Liver (tissue), 9 donors: ENCODE data around the gene RIC3. TPM values are rescaled to one million over a fixed set of nuclear protein-coding genes. Genes with fewer than 3 reads are reported as not detected.

Experiments
- DNase-seq: peaks from one replicate; pipeline ENCODE4 v3.0.0-alpha.2; 2017; ENCODE audit warnings: low spot score
- H3K27ac ChIP-seq, 2 donors: one replicate each; pipeline ENCODE4 v1.7.0; 2013; ENCODE audit warnings: inconsistent platforms in 2 of 2, low read length in 2 of 2, control low read depth in 1 of 2, low read depth in 1 of 2, mild to moderate bottlenecking in 1 of 2
- H3K27me3 ChIP-seq, 4 donors: one replicate each; pipeline versions ENCODE4 v1.6.1 to v1.7.0; 2013; ENCODE audit warnings: low read length in 3 of 4, inconsistent platforms in 1 of 4, mild to moderate bottlenecking in 1 of 4, moderate library complexity in 1 of 4; ENCODE audit not compliant: control insufficient read depth in 4 of 4, insufficient read depth in 4 of 4
- H3K36me3 ChIP-seq, 4 donors: one replicate each; pipeline versions ENCODE4 v1.6.1 to v1.7.0; 2013; ENCODE audit warnings: low read length in 3 of 4, mild to moderate bottlenecking in 3 of 4, low read depth in 1 of 4, moderate library complexity in 1 of 4; ENCODE audit not compliant: control insufficient read depth in 4 of 4, insufficient read depth in 3 of 4
- H3K4me1 ChIP-seq, 4 donors: one replicate each; pipeline versions ENCODE4 v1.6.1 to v1.7.0; 2013; ENCODE audit warnings: low read length in 3 of 4, mild to moderate bottlenecking in 3 of 4, moderate library complexity in 1 of 4; ENCODE audit not compliant: control insufficient read depth in 4 of 4, insufficient read depth in 4 of 4
- H3K4me3 ChIP-seq, 3 donors: one replicate each; pipeline versions ENCODE4 v1.6.1 to v1.7.0; 2013; ENCODE audit warnings: low read length in 3 of 3, control low read depth in 1 of 3, low read depth in 1 of 3, mild to moderate bottlenecking in 1 of 3
- H3K9ac ChIP-seq, 2 donors: one replicate each; pipeline ENCODE4 v1.7.0; 2013; ENCODE audit warnings: low read length in 2 of 2, mild to moderate bottlenecking in 2 of 2, moderate library complexity in 2 of 2, control low read depth in 1 of 2, low read depth in 1 of 2
- H3K9me3 ChIP-seq, 4 donors: one replicate each; pipeline versions ENCODE4 v1.6.1 to v1.7.0; 2013; ENCODE audit warnings: low read length in 3 of 4; ENCODE audit not compliant: control insufficient read depth in 4 of 4
- EGR1 ChIP-seq, 2 donors: IDR thresholded peaks; 2 replicates each; pipeline ENCODE4 v1.6.1; 2016 to 2018; ENCODE audit warnings: antibody characterized with exemption in 2 of 2, low read depth in 2 of 2
- FOXA1 ChIP-seq: IDR thresholded peaks from 2 replicates; pipeline ENCODE4 v1.6.1; 2016; ENCODE audit warnings: antibody characterized with exemption
- GABPA ChIP-seq, 2 donors: IDR thresholded peaks in 1 of 2; conservative IDR thresholded peaks in 1 of 2; 2 replicates each; pipeline ENCODE4 v1.6.1; 2016; ENCODE audit warnings: antibody characterized with exemption in 2 of 2, mild to moderate bottlenecking in 1 of 2, moderate library complexity in 1 of 2
- HNF4A ChIP-seq, 2 donors: conservative IDR thresholded peaks; 2 replicates each; pipeline ENCODE4 v1.6.1; 2016; ENCODE audit warnings: antibody characterized with exemption in 2 of 2, mild to moderate bottlenecking in 2 of 2
- JUND ChIP-seq, 2 donors: IDR thresholded peaks; 2 replicates each; pipeline ENCODE4 v1.6.1; 2016; ENCODE audit warnings: antibody characterized with exemption in 2 of 2
- NR2F2 ChIP-seq: IDR thresholded peaks from 2 replicates; pipeline ENCODE4 v1.6.1; 2016; ENCODE audit warnings: antibody characterized with exemption
- RAD21 ChIP-seq, 2 donors: IDR thresholded peaks; 2 replicates each; pipeline ENCODE4 v1.6.1; 2016; ENCODE audit warnings: antibody characterized with exemption in 2 of 2, mild to moderate bottlenecking in 2 of 2
- RXRA ChIP-seq, 2 donors: IDR thresholded peaks; 2 replicates each; pipeline ENCODE4 v1.6.1; 2017 to 2018; ENCODE audit warnings: antibody characterized with exemption in 2 of 2, mild to moderate bottlenecking in 1 of 2
- SP1 ChIP-seq: IDR thresholded peaks from 2 replicates; pipeline ENCODE4 v1.6.1; 2018; ENCODE audit warnings: antibody characterized with exemption, mild to moderate bottlenecking
- TAF1 ChIP-seq: conservative IDR thresholded peaks from 2 replicates; pipeline ENCODE4 v1.6.1; 2016; ENCODE audit warnings: antibody characterized with exemption, mild to moderate bottlenecking
- YY1 ChIP-seq: IDR thresholded peaks from 2 replicates; pipeline ENCODE4 v1.6.1; 2016; ENCODE audit warnings: antibody characterized with exemption, mild to moderate bottlenecking
- polyA plus RNA-seq, 2 donors: library from polyadenylated mRNA; stranded (reverse) in 1 of 2; unstranded in 1 of 2; fragments of 200-250 nt in 1 of 2; fragments of >200 nt in 1 of 2; fragmentation: Nextera tagmentation in 1 of 2; extraction: Ambion mirVana in 1 of 2; gene quantifications; one replicate each; pipeline versions ENCODE4 v1.2.1 to v1.2.3, GENCODE V29; 2013 to 2015
- total RNA-seq, 2 donors: library from RNA; depleted of rRNA; stranded (reverse); fragments of >200 nt; gene quantifications; one replicate each; pipeline ENCODE4 v1.2.3, GENCODE V29; 2014
- TF ChIP-seq, protein P1 (sequence below): IDR thresholded peaks from 2 replicates; pipeline ENCODE4 v1.6.1; 2016; ENCODE audit warnings: antibody characterized with exemption
- TF ChIP-seq, protein P2 (sequence below): IDR thresholded peaks from 2 replicates; pipeline ENCODE4 v1.6.1; 2016; ENCODE audit warnings: antibody characterized with exemption
- TF ChIP-seq, protein P3 (sequence below): IDR thresholded peaks from 2 replicates; pipeline ENCODE4 v1.6.1; 2016; ENCODE audit warnings: antibody characterized with exemption
- TF ChIP-seq, protein P4 (sequence below): IDR thresholded peaks from 2 replicates; pipeline ENCODE4 v1.6.1; 2016; ENCODE audit warnings: antibody characterized with exemption, mild to moderate bottlenecking
- donor health status: healthy.
- donor health status: healthy.
- donor health status: healthy.
- donor health status: healthy.
- donor health status: healthy.

RIC3 gene
- total and polyA plus RNA-seq, 4 donors = 0.89 to 9.8 (median 4.5) TPM

DNA sequence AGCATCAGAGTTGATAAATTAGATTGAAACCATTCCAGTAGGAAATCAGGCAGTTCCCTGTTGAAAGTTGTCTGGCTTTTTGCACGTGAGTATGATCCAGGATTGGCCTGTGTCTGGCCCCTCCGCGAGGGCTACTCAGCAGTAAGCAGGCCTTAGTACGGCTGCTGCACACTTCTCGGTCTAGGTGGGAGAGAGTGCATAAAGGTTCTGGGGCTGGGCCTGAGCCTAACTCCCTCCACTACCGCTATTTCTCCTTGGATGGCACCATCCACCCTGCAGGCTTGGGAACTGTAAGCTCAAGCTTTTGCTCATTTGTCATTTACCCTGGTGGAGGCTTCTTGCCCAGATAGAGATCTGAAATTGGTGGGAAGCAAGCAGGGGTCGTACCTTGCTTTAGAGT, 65.9 kb downstream of the RIC3 start (continued):
- TF ChIP-seq, protein P1, sequence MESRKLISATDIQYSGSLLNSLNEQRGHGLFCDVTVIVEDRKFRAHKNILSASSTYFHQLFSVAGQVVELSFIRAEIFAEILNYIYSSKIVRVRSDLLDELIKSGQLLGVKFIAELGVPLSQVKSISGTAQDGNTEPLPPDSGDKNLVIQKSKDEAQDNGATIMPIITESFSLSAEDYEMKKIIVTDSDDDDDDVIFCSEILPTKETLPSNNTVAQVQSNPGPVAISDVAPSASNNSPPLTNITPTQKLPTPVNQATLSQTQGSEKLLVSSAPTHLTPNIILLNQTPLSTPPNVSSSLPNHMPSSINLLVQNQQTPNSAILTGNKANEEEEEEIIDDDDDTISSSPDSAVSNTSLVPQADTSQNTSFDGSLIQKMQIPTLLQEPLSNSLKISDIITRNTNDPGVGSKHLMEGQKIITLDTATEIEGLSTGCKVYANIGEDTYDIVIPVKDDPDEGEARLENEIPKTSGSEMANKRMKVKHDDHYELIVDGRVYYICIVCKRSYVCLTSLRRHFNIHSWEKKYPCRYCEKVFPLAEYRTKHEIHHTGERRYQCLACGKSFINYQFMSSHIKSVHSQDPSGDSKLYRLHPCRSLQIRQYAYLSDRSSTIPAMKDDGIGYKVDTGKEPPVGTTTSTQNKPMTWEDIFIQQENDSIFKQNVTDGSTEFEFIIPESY = no peak

DNA sequence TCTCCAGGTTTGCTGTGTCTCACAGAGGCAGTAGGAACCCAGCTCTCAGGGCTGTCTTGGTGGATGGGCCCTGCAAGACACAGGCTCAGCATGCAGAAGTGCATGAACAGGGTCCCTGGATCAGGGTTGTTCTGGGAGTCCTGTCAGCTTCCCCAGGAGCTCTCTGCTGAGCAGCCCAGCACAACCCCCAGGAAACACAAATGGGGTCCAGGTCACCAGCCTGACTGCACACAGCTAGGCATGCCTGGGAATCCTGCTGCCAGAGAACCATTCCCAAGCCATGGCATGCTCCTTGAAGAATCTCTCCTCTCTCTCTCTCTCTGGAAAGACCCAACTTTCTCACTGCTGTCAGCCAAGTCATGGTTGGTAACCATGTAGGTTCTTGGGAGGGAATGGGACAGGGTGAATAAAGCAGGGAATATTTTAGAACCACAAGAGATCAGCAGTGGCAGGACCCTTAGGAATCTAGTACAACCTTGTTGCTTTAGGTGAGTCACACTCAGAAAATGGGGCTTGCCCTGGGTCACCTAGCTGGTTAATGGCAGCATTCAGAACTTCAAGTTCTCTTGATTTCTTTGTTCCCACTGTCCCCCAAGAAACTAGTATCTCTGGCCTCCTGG, 66.4 kb downstream of the RIC3 start:
- H3K4me1 ChIP-seq = no peaks in the 10 kb centered on the region
- TF ChIP-seq, protein P1 = no peak
- no peak for TF ChIP-seq FOXA1
- no peak for TF ChIP-seq SP1
- TF ChIP-seq YY1 = no peak
- TF ChIP-seq EGR1 (IDR thresholded peaks at IDR 0.05; ENCODE audit: low read depth in 2 of 2) = no peak
- no peak for TF ChIP-seq JUND (IDR thresholded peaks at IDR 0.05)
- no peak for TF ChIP-seq TAF1
- no peak for TF ChIP-seq RXRA (IDR thresholded peaks at IDR 0.05)
- TF ChIP-seq, protein P2, sequence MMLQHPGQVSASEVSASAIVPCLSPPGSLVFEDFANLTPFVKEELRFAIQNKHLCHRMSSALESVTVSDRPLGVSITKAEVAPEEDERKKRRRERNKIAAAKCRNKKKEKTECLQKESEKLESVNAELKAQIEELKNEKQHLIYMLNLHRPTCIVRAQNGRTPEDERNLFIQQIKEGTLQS = no peak
- no peak for TF ChIP-seq GABPA (IDR thresholded peaks at IDR 0.05 in 1 of 2, conservative IDR thresholded peaks at IDR 0.05 in 1 of 2)
- no peak for TF ChIP-seq HNF4A (conservative IDR thresholded peaks at IDR 0.05)
- TF ChIP-seq, protein P3, sequence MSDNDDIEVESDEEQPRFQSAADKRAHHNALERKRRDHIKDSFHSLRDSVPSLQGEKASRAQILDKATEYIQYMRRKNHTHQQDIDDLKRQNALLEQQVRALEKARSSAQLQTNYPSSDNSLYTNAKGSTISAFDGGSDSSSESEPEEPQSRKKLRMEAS = no peak
- TF ChIP-seq, protein P4, sequence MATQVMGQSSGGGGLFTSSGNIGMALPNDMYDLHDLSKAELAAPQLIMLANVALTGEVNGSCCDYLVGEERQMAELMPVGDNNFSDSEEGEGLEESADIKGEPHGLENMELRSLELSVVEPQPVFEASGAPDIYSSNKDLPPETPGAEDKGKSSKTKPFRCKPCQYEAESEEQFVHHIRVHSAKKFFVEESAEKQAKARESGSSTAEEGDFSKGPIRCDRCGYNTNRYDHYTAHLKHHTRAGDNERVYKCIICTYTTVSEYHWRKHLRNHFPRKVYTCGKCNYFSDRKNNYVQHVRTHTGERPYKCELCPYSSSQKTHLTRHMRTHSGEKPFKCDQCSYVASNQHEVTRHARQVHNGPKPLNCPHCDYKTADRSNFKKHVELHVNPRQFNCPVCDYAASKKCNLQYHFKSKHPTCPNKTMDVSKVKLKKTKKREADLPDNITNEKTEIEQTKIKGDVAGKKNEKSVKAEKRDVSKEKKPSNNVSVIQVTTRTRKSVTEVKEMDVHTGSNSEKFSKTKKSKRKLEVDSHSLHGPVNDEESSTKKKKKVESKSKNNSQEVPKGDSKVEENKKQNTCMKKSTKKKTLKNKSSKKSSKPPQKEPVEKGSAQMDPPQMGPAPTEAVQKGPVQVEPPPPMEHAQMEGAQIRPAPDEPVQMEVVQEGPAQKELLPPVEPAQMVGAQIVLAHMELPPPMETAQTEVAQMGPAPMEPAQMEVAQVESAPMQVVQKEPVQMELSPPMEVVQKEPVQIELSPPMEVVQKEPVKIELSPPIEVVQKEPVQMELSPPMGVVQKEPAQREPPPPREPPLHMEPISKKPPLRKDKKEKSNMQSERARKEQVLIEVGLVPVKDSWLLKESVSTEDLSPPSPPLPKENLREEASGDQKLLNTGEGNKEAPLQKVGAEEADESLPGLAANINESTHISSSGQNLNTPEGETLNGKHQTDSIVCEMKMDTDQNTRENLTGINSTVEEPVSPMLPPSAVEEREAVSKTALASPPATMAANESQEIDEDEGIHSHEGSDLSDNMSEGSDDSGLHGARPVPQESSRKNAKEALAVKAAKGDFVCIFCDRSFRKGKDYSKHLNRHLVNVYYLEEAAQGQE = no peak
- no peak for TF ChIP-seq NR2F2
- TF ChIP-seq RAD21 (IDR thresholded peaks at IDR 0.05) = no peak
- no peaks in the 10 kb centered on the region for H3K27me3 ChIP-seq
- H3K9ac ChIP-seq = no peak overlapping the region
- DNase-seq = no peak
- H3K9me3 ChIP-seq = no peaks in the 10 kb centered on the region
- no peak overlapping the region for H3K27ac ChIP-seq
- no peak overlapping the region for H3K4me3 ChIP-seq
- peaks cover 0 to 3% (median under 1%) of the 10 kb centered on the region in 4 donors for H3K36me3 ChIP-seq
